GM19395 (cell line): ENCODE results near the gene SRM.
"Not testable (repeated sequence)": the region's sequence is repeated elsewhere in the genome, so short reads cannot be mapped to it uniquely, and the experiment has no call there.

Source experiments
- ATAC-seq: cut with Tn5 transposase; IDR thresholded peaks from one replicate; pipeline ENCODE4 v1.9.1; 2021; ENCODE audit warnings: mild to moderate bottlenecking, moderate library complexity; ENCODE audit not compliant: unreplicated experiment

The SRM gene

GRCh38 chr1:11045428-11046269 lies 14.2 kb downstream of the SRM start:
- no peak for ATAC-seq

GRCh38 chr1:11044849-11045427 lies 14.9 kb downstream of the SRM start:
- no peak for ATAC-seq

GRCh38 chr1:11044086-11044848 lies 15.6 kb downstream of the SRM start:
- no peak for ATAC-seq

GRCh38 chr1:11042995-11043874 lies 16.6 kb downstream of the SRM start:
- ATAC-seq: no peak

GRCh38 chr1:11042065-11042464 lies 17.8 kb downstream of the SRM start:
- ATAC-seq: no peak

GRCh38 chr1:11041048-11041447 lies 18.8 kb downstream of the SRM start:
- no peak for ATAC-seq

- ATAC-seq: not testable (repeated sequence)
These were observed 19.8 kb downstream of the SRM start for GRCh38 chr1:11040105-11040429.

- ATAC-seq: no peak
These were observed 20.3 kb downstream of the SRM start for GRCh38 chr1:11039351-11040104.

GRCh38 chr1:11037740-11038182 lies 22.1 kb downstream of the SRM start:
- ATAC-seq: no peak

GRCh38 chr1:11037019-11037739 lies 22.6 kb downstream of the SRM start:
- not testable (repeated sequence) for ATAC-seq

- no peak for ATAC-seq
These were observed 28.1 kb downstream of the SRM start for GRCh38 chr1:11031624-11032262.

GRCh38 chr1:11030865-11031264 lies 29.0 kb downstream of the SRM start:
- no peak for ATAC-seq

GRCh38 chr1:11028018-11028417 lies 31.8 kb downstream of the SRM start:
- ATAC-seq: no peak

- ATAC-seq: no peak
These were observed 32.5 kb downstream of the SRM start for GRCh38 chr1:11027316-11027715.

- no peak for ATAC-seq
These were observed 32.9 kb downstream of the SRM start for GRCh38 chr1:11026903-11027302.

- no peak for ATAC-seq
These were observed 33.8 kb downstream of the SRM start for GRCh38 chr1:11026052-11026451.

GRCh38 chr1:11025618-11026017 lies 34.2 kb downstream of the SRM start:
- ATAC-seq: no peak

GRCh38 chr1:11024874-11025203 lies 35.0 kb downstream of the SRM start:
- no peak for ATAC-seq
